Measurements from ENCODE around the gene HIVEP3. TPM values are rescaled to one million over a fixed set of nuclear protein-coding genes. Genes with fewer than 3 reads are reported as not detected.
A peak's percentile ranks its signal among the peaks of the same experiment; 100 is the strongest.

HIVEP3 gene
- total RNA-seq, 1 donor from 2014 or later = 8.9 TPM

DNA sequence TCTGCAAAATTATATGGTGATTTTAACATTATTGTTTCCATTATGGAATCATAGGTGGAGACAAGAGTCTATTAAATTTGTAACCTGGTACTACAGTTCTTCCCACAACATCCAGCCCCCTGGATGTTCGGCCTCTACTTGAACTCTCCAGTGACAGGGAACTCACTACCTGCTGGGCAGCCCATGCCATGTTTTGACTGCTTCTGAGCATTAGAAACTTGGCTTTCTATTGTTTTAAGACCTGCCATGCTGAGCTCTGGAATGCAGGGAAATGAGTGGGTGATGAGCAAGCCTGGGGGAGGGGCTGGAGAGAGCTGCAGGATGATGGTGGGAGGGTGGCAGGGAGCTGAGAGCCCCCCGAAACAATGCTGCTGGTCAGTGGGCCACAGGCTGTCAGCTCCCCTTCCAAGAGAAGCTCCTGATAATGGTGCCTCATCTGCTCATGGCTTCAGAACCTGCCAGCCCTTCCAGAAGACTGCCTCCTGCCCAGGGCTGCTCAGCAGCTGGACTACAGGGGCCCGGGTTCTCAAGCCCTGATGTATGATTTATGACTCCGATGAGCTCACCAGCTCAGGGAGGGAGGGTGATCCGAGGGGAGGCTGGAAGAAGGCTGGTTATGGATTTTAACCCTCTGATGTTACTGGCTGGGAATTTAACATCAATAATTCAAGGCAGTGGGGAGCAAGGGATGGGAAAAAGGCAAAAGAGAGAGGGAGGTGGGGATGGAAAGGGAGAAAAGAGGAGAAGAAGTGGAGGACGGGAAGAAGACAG is 205.0 kb downstream of the HIVEP3 start:
- peaks cover 21% of the 10 kb centered on the region for H3K4me1 Mint-ChIP-seq (ENCODE audit: low read depth, unreplicated experiment)
- peak overlapping the region; percentile 72 for H3K9ac ChIP-seq (ENCODE audit: low read length)

GRCh38 chr1:41713141-41713540 is 205.6 kb downstream of the HIVEP3 start:
- Histone ChIP-seq H3K9me3 (ENCODE audit: insufficient read depth, low read depth, low read length) (no peaks in the 10 kb centered on the region), H4K20me1 (ENCODE audit: insufficient read depth, low read length) (no peaks in the 10 kb centered on the region), H3K27ac (ENCODE audit: low read depth, low read length) (peak overlapping the region; percentile 90), H3K4me2 (ENCODE audit: low read length) (peak overlapping the region; percentile 83), H3K9ac (ENCODE audit: low read length) (peak overlapping the region; percentile 72), H3K36me3 (ENCODE audit: insufficient read depth, low read length) (no peaks in the 10 kb centered on the region), H3K4me1 (ENCODE audit: insufficient read depth, low read length) (peaks cover 26% of the 10 kb centered on the region), H3K79me2 (ENCODE audit: insufficient read depth, low read length) (no peaks in the 10 kb centered on the region), H2AFZ (ENCODE audit: low read depth, low read length) (no peak overlapping the region), H3K27me3 (ENCODE audit: insufficient read depth, low read length) (no peaks in the 10 kb centered on the region), H3K4me3 (ENCODE audit: insufficient read depth, low read depth, low read length) (no peak overlapping the region)
- Mint-ChIP-seq H3K27ac (ENCODE audit: unreplicated experiment) (no peak overlapping the region), H3K4me3 (ENCODE audit: unreplicated experiment) (no peak overlapping the region), H3K4me1 (ENCODE audit: low read depth, unreplicated experiment) (peaks cover 21% of the 10 kb centered on the region), H3K36me3 (ENCODE audit: low read depth, unreplicated experiment) (peaks cover 4% of the 10 kb centered on the region), H3K27me3 (ENCODE audit: low read depth, unreplicated experiment) (peaks cover 20% of the 10 kb centered on the region), H3K9me3 (ENCODE audit: unreplicated experiment) (peaks cover 2% of the 10 kb centered on the region)
- FAIRE-seq = no peak
- TF ChIP-seq CTCF (IDR thresholded peaks at IDR 0.05; ENCODE audit: insufficient read depth, low read depth, low read length) = no peak
- no peak for TF ChIP-seq EZH2 (IDR thresholded peaks at IDR 0.05; ENCODE audit: insufficient read depth, low read length)
- DNase-seq (ENCODE audit: low read depth) = no peak

More for the DNA sequence above, 205.0 kb downstream of the HIVEP3 start:
- Histone ChIP-seq H4K20me1 (ENCODE audit: insufficient read depth, low read length) (no peaks in the 10 kb centered on the region), H3K4me1 (ENCODE audit: insufficient read depth, low read length) (peaks cover 26% of the 10 kb centered on the region), H3K9me3 (ENCODE audit: insufficient read depth, low read depth, low read length) (no peaks in the 10 kb centered on the region), H3K27me3 (ENCODE audit: insufficient read depth, low read length) (no peaks in the 10 kb centered on the region), H3K36me3 (ENCODE audit: insufficient read depth, low read length) (no peaks in the 10 kb centered on the region), H3K79me2 (ENCODE audit: insufficient read depth, low read length) (no peaks in the 10 kb centered on the region), H3K4me2 (ENCODE audit: low read length) (peak overlapping the region; percentile 83), H3K4me3 (ENCODE audit: insufficient read depth, low read depth, low read length) (no peak overlapping the region), H3K27ac (ENCODE audit: low read depth, low read length) (peak overlapping the region; percentile 90), H2AFZ (ENCODE audit: low read depth, low read length) (peak overlapping the region; percentile 39)
- TF ChIP-seq EZH2 (IDR thresholded peaks at IDR 0.05; ENCODE audit: insufficient read depth, low read length) = no peak
- TF ChIP-seq CTCF (IDR thresholded peaks at IDR 0.05; ENCODE audit: insufficient read depth, low read depth, low read length) = no peak
- H3K4me3 Mint-ChIP-seq (ENCODE audit: unreplicated experiment) = peak overlapping the region; percentile 14
- H3K27ac Mint-ChIP-seq (ENCODE audit: unreplicated experiment) = peak overlapping the region; percentile 88
- DNase-seq (ENCODE audit: low read depth) = peak; percentile 89
- peak; percentile 63 for FAIRE-seq
- H3K36me3 Mint-ChIP-seq (ENCODE audit: low read depth, unreplicated experiment) = peaks cover 4% of the 10 kb centered on the region
- H3K9me3 Mint-ChIP-seq (ENCODE audit: unreplicated experiment) = peaks cover 2% of the 10 kb centered on the region
- H3K27me3 Mint-ChIP-seq (ENCODE audit: low read depth, unreplicated experiment) = peaks cover 16% of the 10 kb centered on the region

DNA sequence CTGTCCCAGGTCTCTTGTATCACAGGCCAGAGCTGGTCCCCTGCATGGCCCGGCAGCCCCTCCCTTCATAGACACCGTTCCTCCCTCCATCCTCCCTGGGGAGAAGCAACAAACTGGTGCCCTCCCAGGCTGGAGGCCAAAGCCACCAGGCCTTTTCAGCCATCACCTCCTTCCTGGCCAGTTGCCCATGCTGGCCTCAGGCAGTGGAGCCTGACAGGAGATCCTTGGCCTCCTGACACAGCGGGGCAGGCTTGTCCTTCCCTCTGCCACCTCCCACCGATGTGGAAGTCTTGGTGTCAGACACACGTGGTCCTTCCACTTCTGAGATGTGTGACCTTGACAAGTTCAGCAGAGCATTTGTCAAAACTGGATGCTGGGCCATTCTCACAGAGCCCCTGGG is 206.0 kb downstream of the HIVEP3 start:
- peaks cover 2% of the 10 kb centered on the region for H3K9me3 Mint-ChIP-seq (ENCODE audit: unreplicated experiment)
- H3K27me3 Mint-ChIP-seq (ENCODE audit: low read depth, unreplicated experiment) = peaks cover 22% of the 10 kb centered on the region
- no peak overlapping the region for H3K4me3 ChIP-seq (ENCODE audit: insufficient read depth, low read depth, low read length)
- DNase-seq (ENCODE audit: low read depth) (no peak), FAIRE-seq (no peak)
- no peaks in the 10 kb centered on the region for H4K20me1 ChIP-seq (ENCODE audit: insufficient read depth, low read length)
- peak overlapping the region; percentile 72 for H3K9ac ChIP-seq (ENCODE audit: low read length)
- peaks cover 4% of the 10 kb centered on the region for H3K36me3 Mint-ChIP-seq (ENCODE audit: low read depth, unreplicated experiment)
- peaks cover 26% of the 10 kb centered on the region for H3K4me1 ChIP-seq (ENCODE audit: insufficient read depth, low read length)
- peak overlapping the region; percentile 83 for H3K4me2 ChIP-seq (ENCODE audit: low read length)
- peak overlapping the region; percentile 90 for H3K27ac ChIP-seq (ENCODE audit: low read depth, low read length)
- H3K27ac Mint-ChIP-seq (ENCODE audit: unreplicated experiment) = no peak overlapping the region
- no peaks in the 10 kb centered on the region for H3K9me3 ChIP-seq (ENCODE audit: insufficient read depth, low read depth, low read length)
- H3K27me3 ChIP-seq (ENCODE audit: insufficient read depth, low read length) = no peaks in the 10 kb centered on the region
- H3K79me2 ChIP-seq (ENCODE audit: insufficient read depth, low read length) = no peaks in the 10 kb centered on the region
- no peaks in the 10 kb centered on the region for H3K36me3 ChIP-seq (ENCODE audit: insufficient read depth, low read length)
- H3K4me1 Mint-ChIP-seq (ENCODE audit: low read depth, unreplicated experiment) = peaks cover 21% of the 10 kb centered on the region
- no peak for TF ChIP-seq EZH2 (IDR thresholded peaks at IDR 0.05; ENCODE audit: insufficient read depth, low read length)
- TF ChIP-seq CTCF (IDR thresholded peaks at IDR 0.05; ENCODE audit: insufficient read depth, low read depth, low read length) = no peak
- H3K4me3 Mint-ChIP-seq (ENCODE audit: unreplicated experiment) = no peak overlapping the region
- peak overlapping the region; percentile 27 for H2AFZ ChIP-seq (ENCODE audit: low read depth, low read length)

Measured in astrocyte (in vitro differentiated cells and primary cell).